Retinal pigment epithelial cell (primary cell): ENCODE measurements around the gene MRPL17.

Experiments
- DNase-seq: peaks from one replicate; pipeline ENCODE4 v3.0.0-alpha.2; 2010; ENCODE audit warnings: low read depth
- H3K4me3 ChIP-seq: 2 replicates; pipeline ENCODE4 v1.5.1; 2011; ENCODE audit warnings: mild to moderate bottlenecking, low read length, control low read depth, moderate library complexity
- TF ChIP-seq, protein P1 (sequence below): conservative IDR thresholded peaks from 2 replicates; pipeline ENCODE4 v1.5.1; 2011; ENCODE audit warnings: low read depth, low read length, control low read depth, inconsistent platforms

The MRPL17 gene

DNA sequence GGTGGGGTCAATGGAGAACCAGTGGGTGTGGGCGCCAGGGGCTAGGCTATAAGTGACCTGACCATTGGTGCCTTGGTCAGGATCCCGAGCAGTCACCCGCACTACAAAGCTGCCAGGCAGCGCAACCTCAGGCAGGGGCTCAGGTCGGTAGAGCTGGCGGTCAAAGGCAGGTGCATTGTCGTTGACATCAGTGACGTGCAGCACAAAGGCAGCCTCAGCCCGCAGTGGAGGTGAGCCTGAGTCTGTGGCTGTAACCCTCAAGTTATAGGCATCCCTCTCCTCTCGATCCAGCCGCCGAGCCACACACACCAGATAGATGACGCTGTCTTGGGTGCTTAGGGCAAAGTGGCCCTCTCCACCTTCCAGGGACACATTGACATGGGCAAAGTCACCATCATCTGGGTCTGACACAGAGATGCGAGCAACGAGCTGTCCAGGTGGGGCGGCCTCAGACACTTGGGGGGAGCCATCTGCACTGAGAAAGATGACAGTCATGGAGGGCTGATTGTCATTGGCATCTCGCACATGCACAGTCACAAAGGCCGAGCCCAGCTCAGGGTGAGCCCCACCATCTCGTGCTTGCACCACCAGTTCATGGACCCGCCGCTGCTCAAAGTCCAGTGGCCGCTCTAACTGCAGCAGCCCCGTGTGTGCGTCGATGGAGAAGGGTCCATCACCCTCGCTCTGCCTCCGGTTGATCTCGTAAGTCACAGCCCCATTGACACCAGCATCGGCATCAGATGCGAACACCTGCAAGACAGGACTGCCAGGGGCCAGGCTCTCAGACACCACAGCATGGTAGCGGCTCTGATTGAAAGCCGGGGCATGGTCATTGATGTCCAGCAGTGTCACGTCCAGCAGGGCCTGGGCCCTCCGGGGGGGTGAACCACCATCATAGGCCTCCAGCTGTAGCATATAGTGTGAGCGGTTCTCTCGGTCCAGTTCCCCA is 42.8 kb downstream of the MRPL17 start:
- TF ChIP-seq, protein P1, sequence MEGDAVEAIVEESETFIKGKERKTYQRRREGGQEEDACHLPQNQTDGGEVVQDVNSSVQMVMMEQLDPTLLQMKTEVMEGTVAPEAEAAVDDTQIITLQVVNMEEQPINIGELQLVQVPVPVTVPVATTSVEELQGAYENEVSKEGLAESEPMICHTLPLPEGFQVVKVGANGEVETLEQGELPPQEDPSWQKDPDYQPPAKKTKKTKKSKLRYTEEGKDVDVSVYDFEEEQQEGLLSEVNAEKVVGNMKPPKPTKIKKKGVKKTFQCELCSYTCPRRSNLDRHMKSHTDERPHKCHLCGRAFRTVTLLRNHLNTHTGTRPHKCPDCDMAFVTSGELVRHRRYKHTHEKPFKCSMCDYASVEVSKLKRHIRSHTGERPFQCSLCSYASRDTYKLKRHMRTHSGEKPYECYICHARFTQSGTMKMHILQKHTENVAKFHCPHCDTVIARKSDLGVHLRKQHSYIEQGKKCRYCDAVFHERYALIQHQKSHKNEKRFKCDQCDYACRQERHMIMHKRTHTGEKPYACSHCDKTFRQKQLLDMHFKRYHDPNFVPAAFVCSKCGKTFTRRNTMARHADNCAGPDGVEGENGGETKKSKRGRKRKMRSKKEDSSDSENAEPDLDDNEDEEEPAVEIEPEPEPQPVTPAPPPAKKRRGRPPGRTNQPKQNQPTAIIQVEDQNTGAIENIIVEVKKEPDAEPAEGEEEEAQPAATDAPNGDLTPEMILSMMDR, result no peak
- H3K4me3 ChIP-seq, result no peak overlapping the region
- no peak for DNase-seq

GRCh38 chr11:6638429-6638828 is 44.7 kb downstream of the MRPL17 start:
- no peak for DNase-seq
- TF ChIP-seq, protein P1, result no peak
- H3K4me3 ChIP-seq, result no peak overlapping the region

DNA sequence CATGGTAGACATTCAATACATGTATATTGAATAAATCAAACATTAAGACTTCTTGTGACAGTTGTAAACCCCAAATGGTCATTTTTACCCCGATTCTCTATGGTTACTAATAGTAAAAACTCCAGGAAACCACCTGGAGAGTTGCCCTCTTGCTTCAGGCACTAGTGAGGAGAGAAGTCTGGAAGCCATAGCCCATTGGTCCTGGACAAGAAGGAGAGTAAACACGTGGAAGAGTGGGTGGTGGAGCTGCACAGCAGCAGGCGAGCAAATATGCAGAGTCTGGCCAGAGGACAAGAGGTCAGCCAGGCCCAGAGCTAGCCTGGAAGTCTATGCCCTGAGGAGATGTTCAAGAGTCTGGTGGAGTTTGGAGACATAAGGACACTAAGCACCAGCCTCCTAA is 45.3 kb downstream of the MRPL17 start:
- TF ChIP-seq, protein P1, result no peak

GRCh38 chr11:6636480-6636879 is 46.7 kb downstream of the MRPL17 start:
- TF ChIP-seq, protein P1, result no peak
- H3K4me3 ChIP-seq, result no peak overlapping the region
- no peak for DNase-seq

More for the DNA sequence above, 45.3 kb downstream of the MRPL17 start:
- DNase-seq, result no peak
- H3K4me3 ChIP-seq, result no peak overlapping the region

DNA sequence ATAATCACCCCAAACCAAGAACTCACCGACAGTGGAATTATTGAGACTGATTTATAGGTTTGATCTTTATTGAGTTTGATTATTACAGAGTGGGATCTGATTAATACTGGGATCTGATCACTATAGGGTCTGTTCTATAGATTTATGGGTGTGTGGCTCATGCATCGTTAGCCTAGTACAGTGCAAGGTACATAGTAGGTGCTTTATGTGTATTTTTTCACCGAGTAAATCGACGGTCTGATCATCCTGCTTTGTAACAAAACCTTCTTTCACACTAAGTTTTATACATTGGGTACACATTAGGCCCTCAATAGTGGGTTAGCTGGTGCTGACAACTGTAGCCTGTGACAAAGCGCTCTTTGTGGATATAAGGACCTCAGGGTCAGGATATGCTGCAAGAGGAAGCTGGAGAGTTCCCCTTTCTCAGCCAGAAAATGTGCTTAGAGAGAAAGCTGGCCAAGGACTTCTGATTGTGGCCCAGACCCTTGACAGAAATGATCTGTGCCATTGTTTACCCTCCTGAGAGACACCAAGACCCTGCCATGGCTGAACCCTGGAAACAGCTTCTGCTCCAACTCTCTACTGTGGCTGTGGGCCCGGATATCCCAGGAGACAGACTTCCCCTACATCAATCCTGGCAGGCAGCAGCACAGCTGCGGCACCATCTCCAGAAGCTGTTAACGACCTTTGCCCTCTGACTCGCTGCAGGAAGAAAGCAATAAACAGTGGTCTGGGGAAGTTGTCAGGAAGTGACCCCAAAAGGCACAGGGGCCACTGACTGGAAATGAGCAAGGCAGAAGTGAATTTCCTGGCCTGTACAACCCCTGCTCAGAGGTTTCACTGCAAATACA is 47.8 kb downstream of the MRPL17 start:
- no peak for DNase-seq
- TF ChIP-seq, protein P1, result no peak
- H3K4me3 ChIP-seq, result no peak overlapping the region

GRCh38 chr11:6634534-6634933 is 48.6 kb downstream of the MRPL17 start:
- TF ChIP-seq, protein P1, result no peak
- no peak for DNase-seq
- H3K4me3 ChIP-seq, result no peak overlapping the region
